ENCODE data around the gene SDK1.

Gene SDK1

DNA sequence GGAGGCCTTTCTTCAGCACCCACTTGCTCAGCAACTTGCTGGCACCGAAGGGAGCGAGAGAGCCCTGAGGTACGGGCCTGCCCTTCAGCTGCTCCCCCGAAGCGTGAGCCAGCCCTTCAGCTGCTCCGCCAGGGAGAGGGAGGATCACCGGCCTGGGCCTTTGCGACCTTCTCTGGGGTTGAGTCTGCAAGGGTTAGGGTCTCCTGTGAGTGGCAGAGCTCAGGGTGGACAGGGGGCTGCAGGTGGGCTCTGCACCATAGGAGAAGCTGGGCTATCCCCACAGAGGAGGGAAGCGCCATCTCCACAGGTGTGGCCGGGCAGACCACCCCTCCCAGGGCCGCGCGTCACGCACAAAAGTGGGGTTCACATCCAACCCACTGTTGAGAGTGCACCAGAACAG lies 890.5 kb downstream of the SDK1 start:
- no peak for DNase-seq

DNA sequence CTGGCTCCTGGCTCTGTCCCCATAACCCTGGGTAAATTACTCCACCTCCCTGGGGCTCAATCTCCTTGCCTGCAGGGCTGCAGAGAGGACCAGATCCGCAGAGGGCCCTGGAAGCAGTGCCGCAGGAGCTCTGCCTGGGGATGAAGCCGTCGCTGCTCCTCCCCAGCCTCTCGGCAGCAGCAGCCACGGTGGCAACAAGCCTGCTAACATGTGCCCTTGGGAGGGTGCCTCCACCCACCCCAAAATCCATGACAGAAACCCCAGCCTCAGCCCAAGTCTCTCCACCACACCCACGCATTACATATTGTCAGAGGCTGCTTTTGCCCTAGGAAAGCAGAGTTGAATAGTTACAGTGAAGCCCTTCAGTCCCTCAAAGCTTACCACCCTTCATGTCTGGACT lies 894.6 kb downstream of the SDK1 start:
- no peak for DNase-seq

DNA sequence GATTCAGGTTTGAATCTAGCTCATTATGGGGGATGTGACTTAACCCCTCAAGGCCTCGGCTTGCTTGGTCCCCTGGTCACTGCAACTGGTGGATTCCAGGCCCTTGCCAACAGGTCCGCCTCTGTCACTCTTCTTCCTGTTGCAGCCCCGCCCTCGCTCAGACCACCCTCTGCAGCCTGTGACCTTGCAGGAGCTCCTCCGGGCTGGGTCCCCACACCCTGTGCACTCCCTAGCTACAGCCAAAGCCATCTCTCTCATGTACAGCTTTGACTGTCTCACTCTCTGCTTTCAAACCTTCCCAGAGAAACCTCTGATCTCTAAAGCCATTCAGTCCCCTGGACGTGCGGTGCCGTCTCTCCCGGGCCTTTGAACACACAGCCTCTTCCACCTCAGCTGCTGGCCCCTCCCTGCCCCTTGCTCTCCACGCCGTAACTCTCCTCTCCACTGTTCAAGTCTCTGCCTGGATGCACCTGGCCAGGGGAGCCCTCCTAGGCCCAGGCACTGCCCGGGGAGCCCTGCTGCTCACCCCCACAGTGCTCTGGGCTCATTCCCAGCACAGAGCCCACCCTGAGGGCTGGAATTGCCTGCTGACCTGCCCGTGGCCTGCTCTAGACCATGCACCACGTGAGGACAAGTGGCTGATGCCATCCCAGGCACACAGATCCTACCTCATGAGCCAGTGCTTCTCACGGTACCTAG lies 895.2 kb downstream of the SDK1 start:
- DNase-seq = no peak

DNA sequence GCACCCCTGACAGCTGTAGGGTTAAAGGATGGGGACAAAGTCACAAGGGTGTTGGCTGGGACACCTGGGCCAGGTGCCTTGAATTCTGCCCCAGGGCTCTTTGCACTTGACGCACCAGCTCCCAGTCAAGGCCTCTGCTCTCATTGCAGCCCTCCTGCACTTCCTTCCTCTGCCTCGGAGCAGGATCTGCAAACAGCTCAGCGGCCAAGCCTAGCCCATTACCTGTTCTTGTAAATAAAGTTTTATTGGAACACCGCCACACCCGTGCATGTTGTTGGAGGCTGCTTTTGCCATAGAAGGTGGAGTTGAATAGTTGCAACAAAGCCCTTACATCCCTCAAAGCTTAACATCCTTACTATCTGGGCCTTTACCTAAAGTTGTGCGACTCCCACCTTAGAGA lies 897.2 kb downstream of the SDK1 start:
- DNase-seq = no peak

DNA sequence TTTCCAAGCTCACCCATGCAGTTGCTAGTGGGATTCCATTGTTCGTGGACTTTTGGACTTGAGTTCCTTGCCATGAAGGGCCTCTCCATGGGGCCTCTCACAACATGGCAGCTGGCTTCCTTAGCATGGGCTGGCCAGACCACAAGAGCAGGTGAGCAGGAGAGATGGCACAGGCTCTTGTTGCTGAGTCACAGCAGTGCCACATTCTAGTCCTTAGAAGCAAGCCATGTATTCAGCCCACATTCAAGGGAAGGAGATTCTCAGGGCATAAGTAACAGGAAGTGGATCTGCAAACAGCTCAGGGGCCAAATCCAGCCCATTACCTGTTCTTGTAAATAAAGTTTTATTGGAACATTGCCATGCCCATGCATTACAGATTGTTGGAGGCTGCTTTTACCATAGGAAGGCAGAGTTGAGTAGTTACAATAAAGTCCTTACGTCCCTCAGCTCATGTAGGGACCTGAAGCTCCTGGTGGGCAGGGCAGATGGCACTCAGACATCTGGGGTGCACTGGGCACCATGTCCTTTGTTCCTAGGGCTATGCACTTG lies 899.6 kb downstream of the SDK1 start:
- no peak for DNase-seq

DNA sequence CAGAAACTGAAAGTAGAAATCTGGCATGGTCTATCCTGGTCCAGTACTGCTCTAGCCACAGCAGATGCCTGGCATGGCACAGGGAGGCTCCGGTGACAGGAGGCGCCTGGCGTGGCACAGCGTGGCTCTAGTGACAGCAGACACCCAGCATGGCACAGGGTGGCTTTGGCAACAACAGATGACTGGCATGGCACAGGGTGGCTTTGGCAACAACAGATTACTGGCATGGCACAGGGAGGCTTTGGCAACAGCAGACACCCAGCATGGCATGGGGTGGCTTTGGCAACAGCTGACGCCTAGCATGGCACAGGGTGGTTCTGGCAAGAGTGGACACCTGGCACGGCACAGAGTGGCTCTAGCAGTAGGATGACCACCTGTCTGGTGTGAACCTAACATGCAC lies 900.5 kb downstream of the SDK1 start:
- no peak for DNase-seq

DNA sequence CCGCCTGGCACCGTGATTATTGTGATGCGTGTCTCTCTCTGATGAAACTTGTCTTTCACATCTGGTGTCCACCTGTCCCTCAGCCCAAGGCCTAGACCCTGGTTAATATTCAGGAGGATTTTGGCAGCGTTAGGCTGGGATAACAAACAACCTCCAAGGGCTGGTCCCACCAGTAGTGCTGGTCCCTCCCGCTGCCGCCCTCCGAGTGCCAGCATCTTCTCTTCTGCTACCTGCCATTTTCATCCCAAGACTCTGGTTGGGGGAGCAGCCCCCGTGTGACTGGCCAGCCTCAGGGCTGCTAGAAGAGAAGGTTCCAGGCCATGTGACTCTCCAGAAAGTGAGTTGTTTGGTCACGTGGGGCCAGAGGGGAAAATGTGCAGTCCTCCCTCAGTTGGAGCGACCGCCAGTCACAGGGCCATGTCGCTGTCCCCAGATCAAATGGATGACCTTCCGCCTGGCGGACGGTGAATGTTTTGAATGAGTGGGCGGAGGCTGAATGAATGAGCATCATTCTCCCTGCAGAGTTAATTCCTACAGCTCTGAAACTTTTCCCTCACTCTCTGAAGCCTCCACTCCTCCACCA lies 901.2 kb downstream of the SDK1 start:
- DNase-seq = no peak

DNA sequence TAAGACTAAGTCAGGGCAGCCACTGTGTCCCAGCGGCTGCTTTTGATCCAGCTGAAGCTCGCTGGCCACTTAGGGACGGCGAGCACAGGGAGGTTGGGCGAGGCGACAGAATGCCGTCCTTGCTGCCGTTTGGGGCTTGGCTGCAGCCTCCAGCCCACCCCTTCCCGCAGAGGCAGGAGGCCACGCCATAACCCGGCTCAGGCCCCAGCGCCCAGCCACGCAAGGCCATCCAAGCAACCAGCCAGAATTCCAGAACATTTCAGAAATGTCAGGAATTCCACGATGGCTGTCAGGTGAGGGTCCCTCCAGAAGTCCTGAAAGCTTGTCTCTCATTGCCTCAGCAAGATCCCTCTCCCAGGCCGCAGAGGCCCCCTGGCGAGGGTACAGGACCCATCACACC lies 901.9 kb downstream of the SDK1 start:
- DNase-seq = no peak

DNA sequence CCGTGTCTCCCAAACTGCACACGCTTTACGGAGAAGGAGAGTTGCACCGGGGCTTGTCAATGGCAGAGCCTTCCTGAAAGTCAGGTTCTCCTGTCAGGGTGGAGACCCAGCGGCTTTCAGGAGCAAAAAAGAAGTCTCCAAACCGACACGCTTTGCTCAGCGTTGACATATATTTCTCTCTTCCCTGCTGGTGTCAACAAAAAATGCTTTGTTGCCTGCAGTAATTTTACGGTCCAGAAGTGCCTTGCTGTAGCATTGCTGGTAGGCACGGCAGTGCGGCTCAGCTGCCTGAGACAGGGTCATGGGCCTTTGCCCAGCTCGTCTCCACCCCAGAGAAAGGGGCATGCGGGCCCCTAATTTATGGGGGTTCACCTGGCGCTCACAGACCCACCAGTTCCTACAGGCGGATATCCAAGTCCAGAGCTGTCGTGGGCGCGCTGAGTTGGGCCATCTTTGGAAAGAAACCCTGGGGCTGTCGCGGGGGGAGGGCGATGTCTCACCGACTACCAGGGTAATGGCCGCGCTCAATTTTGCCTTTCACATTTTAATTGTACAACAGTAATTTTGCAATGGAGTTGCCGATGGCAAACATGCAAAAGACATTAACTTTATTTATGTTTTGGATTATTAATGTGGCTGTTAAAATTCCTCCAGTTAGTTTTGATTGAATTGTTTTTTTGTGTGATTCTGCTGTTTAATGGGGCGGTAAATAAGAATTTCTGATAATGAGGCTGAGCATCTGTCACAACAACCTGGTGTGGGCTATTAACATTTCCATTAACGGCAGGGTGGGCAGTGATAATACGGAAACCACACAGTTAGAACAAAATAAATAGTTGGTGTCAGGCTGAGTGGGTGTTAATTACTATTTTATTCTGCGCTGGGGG lies 902.8 kb downstream of the SDK1 start:
- no peak for DNase-seq

DNA sequence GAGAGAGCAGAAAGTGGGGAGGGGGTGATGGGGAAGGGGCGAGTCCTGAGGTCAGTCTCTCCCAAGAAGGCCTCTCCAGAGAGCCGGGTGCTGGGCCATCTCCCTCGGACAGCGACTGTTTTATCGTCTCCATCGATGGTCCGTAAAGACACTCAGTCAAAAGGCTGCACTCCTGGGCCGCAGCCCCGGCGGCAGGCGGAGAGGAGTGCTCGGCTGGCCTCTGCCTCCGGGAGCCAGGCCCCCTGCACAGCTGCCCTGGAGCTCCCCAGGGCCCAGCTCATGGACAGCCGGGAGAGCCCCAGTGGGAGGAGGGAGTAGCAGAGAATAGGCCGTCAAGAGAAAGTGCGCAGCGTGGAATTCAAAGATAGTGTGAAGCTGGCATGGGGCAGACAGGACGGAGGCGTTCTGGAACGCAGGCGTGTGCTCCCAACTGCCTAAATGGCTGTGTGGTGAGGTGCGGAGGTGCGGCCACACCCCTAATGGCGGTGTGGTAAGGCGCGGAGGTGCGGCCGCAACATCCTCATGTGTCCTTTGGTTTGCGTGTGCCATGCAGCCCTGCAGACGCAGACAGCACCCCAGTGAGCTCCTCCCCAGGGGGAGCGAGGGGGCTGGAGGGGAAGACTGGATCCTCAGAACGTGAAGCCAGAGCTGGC lies 903.6 kb downstream of the SDK1 start:
- no peak for DNase-seq

DNA sequence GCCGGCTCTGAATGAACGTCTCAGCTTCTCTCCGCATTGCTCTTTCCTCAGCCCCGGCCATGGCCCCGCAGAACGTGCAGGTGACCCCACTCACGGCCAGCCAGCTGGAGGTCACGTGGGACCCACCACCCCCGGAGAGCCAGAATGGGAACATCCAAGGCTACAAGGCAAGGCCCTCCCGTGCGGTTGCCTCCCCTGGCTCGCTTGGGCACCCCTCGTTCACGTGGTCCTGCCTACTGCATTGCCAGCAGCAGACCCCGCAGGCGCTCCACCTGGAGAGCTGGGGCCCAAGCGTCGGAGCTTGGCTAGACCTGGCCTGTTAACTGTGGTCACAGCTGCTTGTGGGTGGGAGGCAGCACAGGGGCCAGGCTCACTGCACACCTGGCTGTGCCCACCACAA lies 904.8 kb downstream of the SDK1 start:
- no peak for DNase-seq

DNA sequence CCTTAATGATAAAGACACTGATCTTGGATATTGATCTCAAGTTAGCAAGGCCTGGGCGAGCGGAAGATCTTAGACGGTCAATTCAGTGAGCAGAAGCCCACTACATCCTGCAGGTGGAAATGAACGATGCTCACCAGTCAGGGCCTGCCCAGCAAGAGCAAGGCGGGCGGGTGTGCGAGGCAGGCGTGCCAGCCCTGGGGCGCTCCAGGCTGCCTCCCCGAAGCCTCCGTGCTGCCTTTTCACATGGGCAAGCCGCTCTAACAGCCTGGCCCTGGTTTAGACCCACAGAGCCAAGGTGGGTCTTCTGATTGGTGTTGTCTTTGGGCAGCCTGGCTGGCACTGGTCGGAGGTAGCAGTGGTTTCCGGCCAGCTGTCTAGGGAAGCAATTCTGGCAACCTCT lies 906.0 kb downstream of the SDK1 start:
- DNase-seq = no peak

DNA sequence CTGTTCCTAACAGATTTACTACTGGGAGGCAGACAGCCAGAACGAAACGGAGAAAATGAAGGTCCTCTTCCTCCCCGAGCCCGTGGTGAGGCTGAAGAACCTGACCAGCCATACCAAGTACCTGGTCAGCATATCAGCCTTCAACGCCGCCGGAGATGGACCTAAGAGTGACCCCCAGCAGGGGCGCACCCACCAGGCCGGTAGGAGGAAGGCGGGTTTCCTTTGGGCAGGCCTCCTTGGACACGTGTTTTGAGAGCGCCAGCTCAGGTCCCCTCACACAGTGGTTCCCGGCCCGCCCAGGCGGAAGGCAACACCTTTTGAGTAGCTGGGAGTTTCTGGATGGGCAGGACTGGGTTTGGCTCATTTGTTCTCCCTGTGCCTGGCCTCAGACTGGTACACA lies 907.0 kb downstream of the SDK1 start:
- DNase-seq = no peak

DNA sequence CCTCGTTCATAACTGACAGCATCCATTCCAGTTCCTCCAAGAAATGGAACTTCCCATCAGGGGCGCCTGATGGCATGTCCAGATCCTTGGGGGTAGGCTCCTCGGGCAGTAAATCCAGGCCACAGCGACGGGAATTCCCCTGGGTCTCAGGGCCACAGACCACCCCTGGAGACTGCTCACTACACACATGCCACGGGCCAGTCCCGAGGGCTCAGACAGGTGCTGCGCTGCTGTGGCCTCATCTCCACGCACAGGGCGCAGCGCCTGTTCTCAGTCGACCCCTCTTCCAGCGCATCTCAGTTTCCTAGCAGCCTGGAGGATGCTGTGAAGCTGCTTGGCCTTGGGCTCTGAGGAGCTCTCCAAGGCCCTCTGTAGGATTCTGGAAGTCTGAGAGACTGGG lies 907.5 kb downstream of the SDK1 start:
- DNase-seq = no peak

DNA sequence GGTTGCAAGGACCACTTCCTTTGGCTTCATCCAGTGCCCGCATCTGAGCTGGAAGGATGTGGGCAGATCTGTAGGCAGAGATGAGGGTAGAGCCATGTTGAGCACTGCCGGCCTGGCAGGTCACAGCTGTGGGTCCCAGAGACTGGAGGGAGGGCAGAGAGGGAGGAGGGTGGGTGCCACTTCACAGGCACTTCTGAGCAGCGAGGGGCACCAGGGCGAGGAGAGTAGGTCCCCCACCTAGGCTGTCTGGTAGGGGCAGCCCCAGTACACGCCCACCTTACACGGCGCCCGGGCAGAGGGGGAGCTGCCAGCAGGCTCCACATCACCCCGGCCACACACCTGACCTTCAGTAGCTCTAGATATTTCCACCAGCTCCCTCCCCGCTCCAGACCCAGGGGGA lies 908.1 kb downstream of the SDK1 start:
- DNase-seq = no peak

DNA sequence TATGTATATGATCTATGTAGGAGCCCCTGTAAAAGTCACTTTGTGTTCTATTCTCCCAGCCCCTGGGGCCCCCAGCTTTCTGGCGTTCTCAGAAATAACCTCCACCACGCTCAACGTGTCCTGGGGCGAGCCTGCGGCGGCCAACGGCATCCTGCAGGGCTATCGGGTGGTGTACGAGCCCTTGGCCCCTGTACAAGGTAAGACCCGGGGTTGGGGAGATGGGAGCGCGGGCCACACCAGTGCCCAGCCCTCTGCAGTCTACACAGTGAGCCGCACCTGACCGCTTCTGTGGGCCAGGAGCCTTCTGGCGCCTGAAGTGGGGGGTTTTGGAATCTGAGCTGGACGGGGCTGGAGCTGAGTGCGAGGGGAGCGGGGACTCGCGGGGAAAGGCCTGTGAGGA lies 908.9 kb downstream of the SDK1 start:
- no peak for DNase-seq

DNA sequence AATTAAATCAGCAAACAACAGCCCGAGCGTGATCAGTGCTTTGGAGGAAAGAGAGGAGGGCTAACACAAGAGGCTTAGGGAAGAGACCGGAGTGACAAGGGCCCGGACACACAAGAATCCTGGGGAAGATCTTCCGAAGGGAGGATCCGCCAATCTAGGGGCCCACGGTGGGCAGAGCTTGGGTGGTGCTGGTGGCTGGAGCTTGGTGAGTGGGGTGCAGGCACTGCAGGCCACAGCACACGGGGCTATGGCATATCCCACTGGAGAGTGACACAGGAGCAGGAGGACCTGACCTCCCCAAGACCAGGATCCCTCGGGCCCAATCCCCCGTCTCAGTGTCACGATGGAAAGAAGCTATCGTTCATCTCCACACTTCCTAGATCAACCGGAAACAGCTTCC lies 909.8 kb downstream of the SDK1 start:
- DNase-seq = no peak

DNA sequence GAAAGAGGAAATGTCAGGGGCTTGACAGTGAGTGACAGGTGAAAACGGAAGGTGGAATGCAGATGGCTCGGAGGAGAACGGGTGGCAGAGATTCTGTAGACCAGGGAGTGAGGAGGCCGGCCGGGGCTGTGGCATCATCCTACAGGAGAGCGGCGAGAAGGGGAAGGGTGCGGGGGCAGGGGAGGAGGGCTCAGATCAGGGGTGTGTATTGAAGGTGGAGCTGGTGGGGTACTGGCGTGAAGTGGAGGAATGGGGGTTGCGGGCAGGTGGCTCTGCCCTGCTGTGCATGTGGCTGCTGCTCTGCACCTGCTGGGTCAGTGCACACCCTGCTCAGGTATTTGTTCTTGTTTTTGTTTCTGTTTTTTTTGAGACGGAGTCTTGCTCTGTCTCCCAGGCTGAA lies 910.2 kb downstream of the SDK1 start:
- no peak for DNase-seq

DNA sequence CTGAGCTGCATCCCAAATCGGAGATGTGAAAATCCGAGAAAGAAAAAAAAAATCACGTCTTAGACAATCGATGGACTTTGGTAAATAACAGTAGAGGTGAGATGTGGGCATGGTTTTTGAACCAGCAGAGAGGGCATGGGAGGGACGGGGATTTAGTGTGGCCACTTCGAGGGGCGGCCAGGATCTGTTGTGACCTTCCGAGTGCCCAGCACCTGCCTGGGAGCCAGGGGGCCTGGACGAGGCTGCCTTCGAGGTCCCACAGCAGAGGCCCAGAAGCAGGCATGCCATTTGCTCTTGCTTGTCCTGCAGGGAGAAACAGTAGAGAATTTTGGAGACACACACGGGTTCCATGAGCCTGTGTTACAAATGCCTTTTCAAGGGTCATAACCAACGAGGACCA lies 911.3 kb downstream of the SDK1 start:
- DNase-seq = no peak

DNA sequence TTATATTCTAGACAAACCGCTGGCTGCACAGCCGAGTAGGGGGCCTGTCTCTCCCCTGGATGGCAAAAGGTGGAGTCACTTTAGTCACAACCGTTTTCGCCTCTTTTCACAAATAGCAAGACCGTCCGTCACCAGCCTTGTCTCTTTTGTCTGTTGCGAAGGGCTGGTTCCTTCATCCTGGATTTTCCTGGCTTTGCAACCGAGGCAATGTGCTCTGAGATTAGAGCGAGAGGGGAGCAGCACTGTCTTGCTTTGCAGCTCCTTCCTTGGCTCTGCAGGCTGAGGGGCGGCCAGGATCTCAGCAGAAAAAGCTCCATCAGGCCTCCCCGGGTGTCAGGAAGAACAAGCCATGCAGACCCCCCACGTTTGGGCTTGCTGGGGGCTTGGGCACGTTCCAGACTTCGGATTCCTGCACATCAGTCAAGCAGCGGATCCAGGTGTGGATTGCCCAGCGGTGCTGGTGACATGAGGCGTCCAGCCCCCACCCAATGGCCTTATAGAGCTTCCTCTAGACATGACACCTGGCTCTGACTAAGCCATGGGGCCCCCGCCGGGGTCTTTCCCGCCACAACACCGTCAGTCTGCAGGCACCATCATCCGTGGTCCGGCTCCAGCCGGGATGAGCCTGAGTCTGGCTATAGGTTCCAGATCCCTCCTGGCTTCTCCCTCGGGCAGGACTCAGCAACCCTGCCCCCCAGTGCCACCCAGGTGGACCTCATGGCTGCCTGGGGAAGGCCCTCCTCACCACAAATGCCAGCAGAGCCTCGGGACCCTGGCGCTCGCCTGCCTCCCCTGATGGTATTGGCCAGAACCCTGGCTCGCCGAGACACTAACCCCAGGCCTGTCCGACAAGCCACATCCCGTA lies 913.5 kb downstream of the SDK1 start:
- DNase-seq = no peak

DNA sequence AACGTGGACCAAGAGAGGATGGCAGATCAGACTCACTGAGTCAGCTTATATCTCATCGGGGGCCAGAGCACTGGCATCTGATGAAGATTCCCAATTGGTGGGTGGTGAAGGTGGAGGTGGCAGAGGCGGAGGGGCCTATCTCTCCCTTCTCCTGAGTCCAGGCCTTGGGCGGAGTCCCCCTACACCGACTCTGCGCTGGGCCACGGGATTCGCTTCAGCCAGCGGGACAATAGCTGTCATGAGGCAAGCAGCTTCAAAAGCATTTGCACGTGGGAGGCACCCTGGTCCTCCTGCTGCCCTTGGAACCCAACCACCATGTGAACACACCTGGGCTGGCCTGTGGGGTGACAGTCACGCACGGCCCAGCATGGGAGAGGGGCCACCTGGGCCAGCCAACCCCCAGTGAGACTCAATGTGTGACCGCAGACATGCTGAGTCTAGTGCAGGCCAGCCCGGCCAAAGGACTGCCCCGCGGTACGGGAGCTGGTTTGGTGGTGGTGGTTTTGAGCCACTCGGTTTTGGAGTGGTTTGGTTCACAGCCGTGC lies 914.2 kb downstream of the SDK1 start:
- DNase-seq = no peak

DNA sequence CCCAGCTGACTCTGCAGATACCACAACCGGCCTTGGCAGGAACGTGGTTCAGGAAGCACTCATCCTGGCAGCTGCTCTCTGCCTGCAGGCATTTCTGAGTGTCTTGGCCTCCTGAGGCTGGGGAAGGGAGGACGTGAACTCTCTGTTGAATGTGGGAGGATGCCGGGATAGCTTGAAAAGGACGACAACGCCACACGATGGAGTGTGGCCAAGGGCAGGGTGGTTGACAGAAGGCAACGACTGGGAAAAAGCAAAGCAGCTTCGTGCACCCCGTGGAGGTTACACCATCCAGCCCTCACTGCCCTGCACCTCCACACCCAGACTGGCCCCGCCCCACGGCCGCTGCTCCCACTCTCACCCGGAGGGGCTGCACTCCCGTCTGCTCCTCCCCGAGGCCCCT lies 915.0 kb downstream of the SDK1 start:
- no peak for DNase-seq
